ENCODE measurements around the gene ABI2.

Gene ABI2

DNA sequence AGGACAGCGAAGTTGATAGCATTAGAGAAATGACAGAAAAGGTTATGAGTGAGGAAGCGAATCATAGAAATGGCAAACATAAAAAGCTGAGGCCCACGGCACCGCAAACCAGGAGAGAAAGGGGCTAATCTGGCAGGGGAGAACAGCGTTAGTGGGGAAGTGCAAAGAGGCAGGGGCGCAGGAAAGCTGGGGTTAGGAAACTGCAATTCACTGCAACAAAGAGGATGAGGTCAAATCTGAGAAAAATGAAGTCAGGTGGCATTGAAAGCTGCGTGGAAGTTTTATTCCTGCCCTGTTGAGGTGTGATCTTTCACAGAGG, 653 bp upstream of the ABI2 start:
- Histone ChIP-seq H3K4me3 (ENCODE audit: low read depth, low read length) (peak overlapping the region; percentile 93), H3K27me3 (ENCODE audit: control insufficient read depth, insufficient read depth, low read length) (no peaks in the 10 kb centered on the region), H2AFZ (peak overlapping the region; percentile 96), H3K9me3 (ENCODE audit: control insufficient read depth, low read length) (no peaks in the 10 kb centered on the region), H3K4me1 (no peaks in the 10 kb centered on the region), H3K4me2 (ENCODE audit: low read length) (peak overlapping the region; percentile 94), H3K9ac (peak overlapping the region; percentile 57), H3K27ac (peak overlapping the region; percentile 83), H3K79me2 (peaks cover 20% of the 10 kb centered on the region), H3K36me3 (ENCODE audit: control insufficient read depth, insufficient read depth, low read length) (no peaks in the 10 kb centered on the region)
- TF ChIP-seq, protein P1, sequence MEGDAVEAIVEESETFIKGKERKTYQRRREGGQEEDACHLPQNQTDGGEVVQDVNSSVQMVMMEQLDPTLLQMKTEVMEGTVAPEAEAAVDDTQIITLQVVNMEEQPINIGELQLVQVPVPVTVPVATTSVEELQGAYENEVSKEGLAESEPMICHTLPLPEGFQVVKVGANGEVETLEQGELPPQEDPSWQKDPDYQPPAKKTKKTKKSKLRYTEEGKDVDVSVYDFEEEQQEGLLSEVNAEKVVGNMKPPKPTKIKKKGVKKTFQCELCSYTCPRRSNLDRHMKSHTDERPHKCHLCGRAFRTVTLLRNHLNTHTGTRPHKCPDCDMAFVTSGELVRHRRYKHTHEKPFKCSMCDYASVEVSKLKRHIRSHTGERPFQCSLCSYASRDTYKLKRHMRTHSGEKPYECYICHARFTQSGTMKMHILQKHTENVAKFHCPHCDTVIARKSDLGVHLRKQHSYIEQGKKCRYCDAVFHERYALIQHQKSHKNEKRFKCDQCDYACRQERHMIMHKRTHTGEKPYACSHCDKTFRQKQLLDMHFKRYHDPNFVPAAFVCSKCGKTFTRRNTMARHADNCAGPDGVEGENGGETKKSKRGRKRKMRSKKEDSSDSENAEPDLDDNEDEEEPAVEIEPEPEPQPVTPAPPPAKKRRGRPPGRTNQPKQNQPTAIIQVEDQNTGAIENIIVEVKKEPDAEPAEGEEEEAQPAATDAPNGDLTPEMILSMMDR (IDR thresholded peaks at IDR 0.05), result no peak

DNA sequence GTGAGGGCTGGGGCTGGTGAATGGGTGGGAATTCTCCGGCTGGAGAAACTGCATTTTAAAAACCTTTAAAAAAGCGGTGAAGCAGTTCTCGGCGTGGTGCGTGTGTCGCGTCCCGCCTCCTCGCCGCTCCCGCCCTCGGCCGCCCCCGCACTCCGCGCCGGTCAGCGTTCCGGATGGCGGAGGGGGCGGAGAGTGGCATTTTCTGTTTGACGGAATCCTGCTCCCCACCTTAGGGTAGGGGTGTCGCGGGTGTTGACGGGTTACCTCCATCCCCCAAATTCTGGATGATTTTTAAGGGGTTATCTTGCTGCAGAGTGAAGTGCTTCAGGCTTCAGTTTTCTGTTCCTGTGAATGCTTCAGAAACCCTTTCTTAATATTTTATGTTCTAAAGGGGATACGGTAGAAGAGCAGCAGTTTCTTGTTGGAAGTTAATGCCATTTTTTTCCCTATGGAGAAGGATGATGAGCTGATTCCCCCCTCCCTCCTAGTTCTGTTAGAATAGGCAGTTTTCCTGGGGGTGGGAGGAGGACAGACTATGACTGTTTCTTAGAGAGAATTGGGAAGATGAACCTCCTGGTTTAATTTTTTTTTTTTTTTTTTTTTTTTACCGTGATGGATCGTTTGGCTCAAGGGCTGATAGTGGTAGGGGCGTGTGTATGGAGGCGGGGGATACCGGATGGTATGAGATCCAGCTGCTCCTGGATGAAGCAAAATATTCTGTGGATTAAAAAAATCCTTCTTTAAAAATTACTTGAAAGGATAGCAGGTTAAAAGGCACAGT, 756 bp downstream of the ABI2 start:
- TF ChIP-seq, protein P1 (IDR thresholded peaks at IDR 0.05), result no peak
- peak overlapping the region; percentile 93 for H3K4me3 ChIP-seq (ENCODE audit: low read depth, low read length)
- peak overlapping the region; percentile 83 for H3K27ac ChIP-seq
- H3K79me2 ChIP-seq, result peaks cover 20% of the 10 kb centered on the region
- H3K9me3 ChIP-seq (ENCODE audit: control insufficient read depth, low read length), result no peaks in the 10 kb centered on the region
- H2AFZ ChIP-seq, result peak overlapping the region; percentile 96
- H3K4me2 ChIP-seq (ENCODE audit: low read length), result peak overlapping the region; percentile 94
- H3K36me3 ChIP-seq (ENCODE audit: control insufficient read depth, insufficient read depth, low read length), result no peaks in the 10 kb centered on the region
- no peaks in the 10 kb centered on the region for H3K27me3 ChIP-seq (ENCODE audit: control insufficient read depth, insufficient read depth, low read length)
- no peaks in the 10 kb centered on the region for H3K4me1 ChIP-seq
- H3K9ac ChIP-seq, result peak overlapping the region; percentile 14

- Histone ChIP-seq H3K4me1 (no peaks in the 10 kb centered on the region), H3K4me3 (ENCODE audit: low read depth, low read length) (no peak overlapping the region), H3K9me3 (ENCODE audit: control insufficient read depth, low read length) (no peaks in the 10 kb centered on the region), H3K4me2 (ENCODE audit: low read length) (no peak overlapping the region), H3K27ac (no peak overlapping the region), H2AFZ (no peak overlapping the region), H3K9ac (no peak overlapping the region), H3K36me3 (ENCODE audit: control insufficient read depth, insufficient read depth, low read length) (no peaks in the 10 kb centered on the region), H3K27me3 (ENCODE audit: control insufficient read depth, insufficient read depth, low read length) (no peaks in the 10 kb centered on the region), H3K79me2 (peaks cover 27% of the 10 kb centered on the region)
- TF ChIP-seq, protein P1 (IDR thresholded peaks at IDR 0.05), result no peak
Measured at GRCh38 chr2:203330434-203330833, 2.2 kb downstream of the ABI2 start.

DNA sequence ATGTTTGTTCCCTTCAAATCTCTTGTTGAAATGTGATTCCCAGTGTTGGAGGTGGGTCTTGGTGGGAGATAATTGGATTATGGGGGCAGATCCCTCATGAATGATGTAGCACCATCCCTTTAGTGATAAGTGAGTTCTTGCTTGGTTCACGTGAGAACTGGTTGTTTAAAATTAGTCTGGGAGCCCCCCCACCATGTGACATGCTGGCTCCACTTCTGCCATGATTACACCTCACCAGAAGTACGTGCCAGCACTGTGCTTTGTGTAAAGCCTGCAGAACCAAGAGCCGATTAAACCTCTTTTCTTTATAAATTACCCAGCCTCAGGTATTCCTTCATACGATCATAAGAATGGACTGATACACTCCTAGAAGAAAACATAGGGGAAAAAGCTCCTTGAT, 10.1 kb downstream of the ABI2 start:
- Histone ChIP-seq H3K27me3 (ENCODE audit: control insufficient read depth, insufficient read depth, low read length) (no peaks in the 10 kb centered on the region), H3K4me2 (ENCODE audit: low read length) (no peak overlapping the region), H3K79me2 (peaks cover 51% of the 10 kb centered on the region), H2AFZ (no peak overlapping the region), H3K36me3 (ENCODE audit: control insufficient read depth, insufficient read depth, low read length) (no peaks in the 10 kb centered on the region), H3K9ac (no peak overlapping the region), H3K4me1 (peaks cover 2% of the 10 kb centered on the region), H3K9me3 (ENCODE audit: control insufficient read depth, low read length) (no peaks in the 10 kb centered on the region), H3K27ac (no peak overlapping the region), H3K4me3 (ENCODE audit: low read depth, low read length) (no peak overlapping the region)
- TF ChIP-seq, protein P1 (IDR thresholded peaks at IDR 0.05), result no peak
